ENCODE measurements around the gene SLC38A2. TPM values are rescaled to one million over a fixed set of nuclear protein-coding genes. Genes with fewer than 3 reads are reported as not detected.
"Not testable (repeated sequence)": the region's sequence is repeated elsewhere in the genome, so short reads cannot be mapped to it uniquely, and the experiment has no call there.

The SLC38A2 gene
- total RNA-seq, 6 experiments from 2014 or later = 787 to 1,148 (median 975) TPM

DNA sequence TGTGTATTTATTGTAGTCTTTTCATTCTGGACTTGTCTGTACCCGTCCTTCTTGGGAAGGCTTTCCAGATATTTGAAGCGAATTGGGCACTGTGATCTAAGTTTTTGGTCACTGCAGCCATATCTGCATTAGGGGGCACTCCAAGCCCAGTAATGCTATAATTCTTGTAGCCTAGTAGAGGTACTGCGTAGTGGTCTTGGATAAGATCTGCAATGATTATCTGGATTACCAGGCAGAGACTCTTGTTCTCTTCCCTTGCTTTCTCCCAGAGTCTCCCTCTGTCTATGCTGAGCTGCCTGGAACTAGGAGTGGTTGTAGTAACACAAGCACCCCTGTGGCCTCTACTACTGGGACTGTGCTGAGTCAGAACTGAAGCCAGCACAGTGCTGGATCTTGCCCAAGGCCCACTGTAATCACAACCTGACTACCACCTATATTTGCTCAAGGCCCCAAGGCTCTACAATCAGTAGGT lies 30.0 kb downstream of the SLC38A2 start:
- peaks cover 16% of the 10 kb centered on the region for H3K4me1 Mint-ChIP-seq (ENCODE audit: low read depth)
- no peaks in the 10 kb centered on the region for H3K9me3 Mint-ChIP-seq
- no peak overlapping the region for H3K4me3 Mint-ChIP-seq
- DNase-seq = peak; percentile 49
- TF ChIP-seq, protein P1, sequence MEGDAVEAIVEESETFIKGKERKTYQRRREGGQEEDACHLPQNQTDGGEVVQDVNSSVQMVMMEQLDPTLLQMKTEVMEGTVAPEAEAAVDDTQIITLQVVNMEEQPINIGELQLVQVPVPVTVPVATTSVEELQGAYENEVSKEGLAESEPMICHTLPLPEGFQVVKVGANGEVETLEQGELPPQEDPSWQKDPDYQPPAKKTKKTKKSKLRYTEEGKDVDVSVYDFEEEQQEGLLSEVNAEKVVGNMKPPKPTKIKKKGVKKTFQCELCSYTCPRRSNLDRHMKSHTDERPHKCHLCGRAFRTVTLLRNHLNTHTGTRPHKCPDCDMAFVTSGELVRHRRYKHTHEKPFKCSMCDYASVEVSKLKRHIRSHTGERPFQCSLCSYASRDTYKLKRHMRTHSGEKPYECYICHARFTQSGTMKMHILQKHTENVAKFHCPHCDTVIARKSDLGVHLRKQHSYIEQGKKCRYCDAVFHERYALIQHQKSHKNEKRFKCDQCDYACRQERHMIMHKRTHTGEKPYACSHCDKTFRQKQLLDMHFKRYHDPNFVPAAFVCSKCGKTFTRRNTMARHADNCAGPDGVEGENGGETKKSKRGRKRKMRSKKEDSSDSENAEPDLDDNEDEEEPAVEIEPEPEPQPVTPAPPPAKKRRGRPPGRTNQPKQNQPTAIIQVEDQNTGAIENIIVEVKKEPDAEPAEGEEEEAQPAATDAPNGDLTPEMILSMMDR (IDR thresholded peaks at IDR 0.05) = peak; percentile 56; the same call in 1 of the 2 replicates
- peaks cover 1% of the 10 kb centered on the region; the same call in 1 of the 2 replicates for H3K27me3 Mint-ChIP-seq (ENCODE audit: insufficient read depth)
- no peak overlapping the region; the same call in 1 of the 2 replicates for H3K27ac Mint-ChIP-seq
- no peaks in the 10 kb centered on the region; the same call in 1 of the 2 replicates for H3K36me3 Mint-ChIP-seq (ENCODE audit: low read depth)

DNA sequence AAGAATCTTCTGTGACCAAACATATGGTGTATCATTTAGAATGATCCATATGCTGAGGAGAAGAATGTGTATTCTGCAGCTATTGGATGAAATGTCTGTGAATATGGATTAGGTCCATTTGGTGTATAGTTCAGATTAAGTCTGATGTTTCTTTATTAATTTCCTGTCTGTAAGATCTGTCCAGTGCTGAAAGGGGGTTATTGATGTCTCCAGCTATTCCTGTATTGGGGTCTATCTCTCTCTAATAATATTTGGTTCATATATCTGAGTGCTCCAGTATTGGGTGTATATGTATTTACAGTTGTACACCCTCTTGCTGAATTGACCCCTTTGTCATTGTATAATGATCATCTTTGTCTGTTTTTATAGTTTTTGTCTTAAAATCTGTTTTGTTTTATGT lies 33.5 kb downstream of the SLC38A2 start:
- no peak for DNase-seq
- Mint-ChIP-seq H3K4me3 (no peak overlapping the region), H3K27ac (no peak overlapping the region), H3K4me1 (ENCODE audit: low read depth) (peaks cover 16% of the 10 kb centered on the region), H3K9me3 (no peaks in the 10 kb centered on the region; the same call in 1 of the 2 replicates), H3K27me3 (ENCODE audit: insufficient read depth) (peaks cover 4% of the 10 kb centered on the region; the same call in 1 of the 2 replicates), H3K36me3 (ENCODE audit: low read depth) (peaks cover 6% of the 10 kb centered on the region)
- TF ChIP-seq, protein P1 (IDR thresholded peaks at IDR 0.05) = no peak

DNA sequence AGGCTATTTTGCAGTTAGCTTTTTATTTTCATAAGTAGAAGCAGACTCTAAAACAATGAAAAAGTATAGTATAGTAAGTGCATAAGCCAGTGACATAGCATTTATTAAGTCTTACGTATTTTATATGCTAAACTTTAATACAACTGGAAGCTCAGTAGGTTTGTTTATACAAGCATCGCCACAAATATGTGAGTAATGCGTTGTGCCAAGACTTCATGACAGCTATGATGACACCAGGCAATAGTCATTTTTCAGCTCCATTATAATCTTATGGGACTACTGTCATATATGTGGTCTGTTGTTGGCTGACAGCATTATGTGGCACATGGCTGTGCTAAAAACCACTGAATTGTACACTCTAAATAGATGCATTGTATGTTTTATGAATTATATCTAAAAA lies 40.3 kb downstream of the SLC38A2 start:
- DNase-seq = peak; percentile 60
- 0 out of 2 replicates have a peak, but pooled peaks cover 5% of the 10 kb centered on the region for H3K4me1 Mint-ChIP-seq (ENCODE audit: low read depth)
- TF ChIP-seq, protein P1 (IDR thresholded peaks at IDR 0.05) = no peak
- peaks cover 16% of the 10 kb centered on the region for H3K36me3 Mint-ChIP-seq (ENCODE audit: low read depth)
- H3K27me3 Mint-ChIP-seq (ENCODE audit: insufficient read depth) = peaks cover 4% of the 10 kb centered on the region; the same call in 1 of the 2 replicates
- peaks cover 9% of the 10 kb centered on the region for H3K9me3 Mint-ChIP-seq
- H3K4me3 Mint-ChIP-seq = no peak overlapping the region
- H3K27ac Mint-ChIP-seq = no peak overlapping the region

DNA sequence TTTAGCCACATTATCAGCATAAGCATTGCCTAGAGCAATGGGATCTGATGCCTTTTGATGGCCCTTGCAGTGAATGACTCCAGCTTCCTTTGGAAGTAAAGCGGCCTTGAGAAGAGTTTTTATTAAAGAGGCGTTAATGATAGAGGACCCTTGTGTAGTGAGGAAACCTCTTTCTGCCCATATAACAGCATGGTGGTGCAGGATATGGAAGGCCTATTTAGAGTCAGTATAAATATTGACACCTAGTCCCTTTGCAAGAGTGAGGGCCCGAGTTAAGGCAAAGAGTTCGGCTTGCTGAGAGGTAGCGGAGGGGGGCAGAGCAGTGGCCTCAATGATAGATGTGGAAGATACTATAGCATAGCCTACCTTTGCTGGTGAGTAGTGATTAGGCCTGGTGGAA lies 47.5 kb downstream of the SLC38A2 start:
- not testable (repeated sequence) for H3K27ac Mint-ChIP-seq; H3K27me3 Mint-ChIP-seq (ENCODE audit: insufficient read depth); DNase-seq; H3K9me3 Mint-ChIP-seq; H3K4me3 Mint-ChIP-seq; H3K4me1 Mint-ChIP-seq (ENCODE audit: low read depth); H3K36me3 Mint-ChIP-seq (ENCODE audit: low read depth)

DNA sequence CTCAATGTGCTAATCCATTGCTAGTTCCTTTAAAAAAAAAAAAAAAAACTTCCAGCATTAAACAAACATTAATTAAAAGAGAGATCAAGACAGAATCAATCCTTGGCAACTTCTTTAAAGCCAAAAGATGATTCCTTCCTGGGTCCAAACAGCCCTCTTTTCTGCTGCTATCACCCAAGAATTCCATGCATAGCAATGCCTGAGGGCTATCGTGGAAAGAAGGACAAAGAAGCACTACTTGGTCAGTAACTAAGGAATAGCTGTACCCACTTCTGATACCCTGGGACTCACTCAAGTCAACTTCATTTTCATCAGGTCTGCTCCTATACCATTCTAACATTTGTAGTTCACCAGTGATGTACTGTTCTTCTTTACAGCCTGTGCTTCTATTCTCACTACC lies 51.8 kb downstream of the SLC38A2 start:
- TF ChIP-seq, protein P1 (IDR thresholded peaks at IDR 0.05) = no peak
- H3K36me3 Mint-ChIP-seq (ENCODE audit: low read depth) = 0 out of 2 replicates have a peak, but pooled peaks cover 8% of the 10 kb centered on the region
- peaks cover 2% of the 10 kb centered on the region; the same call in 1 of the 2 replicates for H3K27me3 Mint-ChIP-seq (ENCODE audit: insufficient read depth)
- H3K9me3 Mint-ChIP-seq = peaks cover 6% of the 10 kb centered on the region; the same call in 1 of the 2 replicates
- H3K4me1 Mint-ChIP-seq (ENCODE audit: low read depth) = 0 out of 2 replicates have a peak, but pooled peaks cover 4% of the 10 kb centered on the region
- no peak for DNase-seq
- H3K4me3 Mint-ChIP-seq = no peak overlapping the region
- H3K27ac Mint-ChIP-seq = no peak overlapping the region

DNA sequence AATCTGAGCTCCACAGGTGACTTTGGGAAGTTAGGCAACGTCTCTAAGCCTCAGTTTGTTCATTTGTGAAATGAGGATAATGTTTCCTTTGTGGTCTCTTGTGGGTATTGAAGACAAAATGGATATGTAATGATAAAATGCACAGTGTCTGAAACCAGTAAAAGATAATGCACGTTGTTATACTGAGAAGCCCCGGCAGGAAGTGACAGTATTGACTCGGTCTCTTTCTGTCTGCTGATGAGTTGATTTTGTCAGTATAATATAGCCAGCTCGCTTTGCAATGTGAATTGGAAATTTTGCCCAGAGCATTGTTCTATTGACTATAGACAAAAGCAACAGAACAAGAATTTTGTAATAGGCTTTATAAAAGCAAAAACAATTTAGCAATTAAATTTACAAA lies 54.5 kb downstream of the SLC38A2 start:
- Mint-ChIP-seq H3K9me3 (peaks cover 6% of the 10 kb centered on the region; the same call in 1 of the 2 replicates), H3K27ac (no peak overlapping the region), H3K4me3 (no peak overlapping the region), H3K4me1 (ENCODE audit: low read depth) (0 out of 2 replicates have a peak, but pooled peaks cover 4% of the 10 kb centered on the region), H3K36me3 (ENCODE audit: low read depth) (0 out of 2 replicates have a peak, but pooled peaks cover 13% of the 10 kb centered on the region), H3K27me3 (ENCODE audit: insufficient read depth) (peaks cover 3% of the 10 kb centered on the region; the same call in 1 of the 2 replicates)
- DNase-seq = no peak
- TF ChIP-seq, protein P1 (IDR thresholded peaks at IDR 0.05) = no peak
